ENCODE results near the gene CTRB2.

CTRB2 gene

DNA sequence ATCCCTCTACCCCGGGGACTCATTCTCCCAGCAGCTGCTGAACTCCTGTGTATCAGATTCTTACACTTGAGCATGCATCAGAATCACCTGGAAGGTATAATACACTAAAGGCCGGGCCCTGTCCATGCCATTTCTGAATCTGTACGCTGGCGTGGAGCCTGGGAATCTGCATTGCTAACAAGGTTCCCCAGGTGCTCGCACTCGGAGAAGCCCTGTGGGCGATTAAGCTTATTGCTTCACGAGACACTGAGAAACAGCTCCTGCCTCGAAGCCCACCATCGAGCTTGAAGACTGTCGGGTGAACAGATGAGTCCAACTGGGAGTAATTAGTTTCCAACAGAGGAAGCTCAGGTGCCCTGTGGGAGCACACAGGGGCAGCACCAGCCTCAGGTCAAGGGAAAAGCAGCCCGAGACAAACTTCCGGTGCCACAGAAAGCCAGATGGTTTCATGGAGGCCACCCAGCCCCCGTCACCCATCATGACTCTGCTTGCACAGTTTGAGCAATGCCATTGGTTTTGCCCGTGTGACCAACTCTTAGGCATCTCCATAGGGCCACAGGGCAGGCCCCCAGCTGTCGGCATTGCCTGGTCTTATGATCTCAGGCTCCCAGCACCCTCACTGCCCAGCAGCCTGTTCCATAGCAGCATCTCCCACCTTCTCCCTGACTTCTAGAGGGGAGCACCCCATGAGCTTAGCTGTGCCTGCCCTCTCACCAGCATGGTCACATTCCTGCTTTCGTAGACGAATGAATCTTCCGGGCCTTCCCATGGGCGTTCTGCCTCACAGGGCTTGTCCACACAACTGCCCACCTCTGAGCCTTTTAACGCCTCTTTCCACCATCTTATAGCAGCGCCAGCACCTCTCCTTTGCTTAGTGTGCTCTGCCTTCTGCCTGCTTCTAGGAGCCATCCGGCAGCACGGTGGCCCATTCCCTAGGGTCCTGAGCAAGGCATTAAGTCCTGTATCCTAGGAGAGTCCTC lies 10.9 kb downstream of the CTRB2 start:
- no peaks in the 10 kb centered on the region for H3K36me3 ChIP-seq
- H3K27ac ChIP-seq = no peak overlapping the region
- no peaks in the 10 kb centered on the region for H3K4me1 ChIP-seq (ENCODE audit: control insufficient read depth in 1 of 2, insufficient read depth in 1 of 2, low read depth in 1 of 2, low read length in 1 of 2)
- H3K27me3 ChIP-seq = peaks cover 64% of the 10 kb centered on the region
- TF ChIP-seq CTCF (IDR thresholded peaks at IDR 0.05) = no peak
- no peaks in the 10 kb centered on the region for H3K9me3 ChIP-seq
- H3K4me3 ChIP-seq (ENCODE audit: low read depth in 1 of 2, low read length in 1 of 2) = no peak overlapping the region

GRCh38 chr16:75193730-75194444 lies 13.1 kb downstream of the CTRB2 start:
- H3K9me3 ChIP-seq = no peaks in the 10 kb centered on the region
- no peak for TF ChIP-seq CTCF (IDR thresholded peaks at IDR 0.05)
- H3K27ac ChIP-seq = no peak overlapping the region
- H3K4me3 ChIP-seq (ENCODE audit: low read depth in 1 of 2, low read length in 1 of 2) = no peak overlapping the region
- no peaks in the 10 kb centered on the region for H3K36me3 ChIP-seq
- H3K27me3 ChIP-seq = peaks cover 73% of the 10 kb centered on the region
- H3K4me1 ChIP-seq (ENCODE audit: control insufficient read depth in 1 of 2, insufficient read depth in 1 of 2, low read depth in 1 of 2, low read length in 1 of 2) = no peaks in the 10 kb centered on the region

DNA sequence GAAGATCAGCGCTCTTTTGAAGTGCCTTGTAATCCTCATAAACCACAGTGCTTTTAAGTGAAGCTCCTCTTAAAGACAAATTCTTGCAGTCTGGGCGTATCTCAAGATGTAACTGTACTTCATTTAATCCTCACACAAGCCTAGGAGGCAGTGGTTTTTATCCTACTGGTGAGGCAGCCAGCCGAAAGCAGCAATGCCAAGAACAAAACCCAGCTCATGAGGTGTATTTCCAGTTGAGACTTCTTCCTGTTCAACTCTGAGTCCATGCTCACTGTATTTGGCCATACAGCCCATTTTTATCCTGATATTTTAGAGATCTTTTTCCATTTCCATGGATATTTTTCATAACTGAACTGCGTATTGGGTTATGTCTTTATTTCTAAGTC lies 13.7 kb downstream of the CTRB2 start:
- no peak overlapping the region for H3K4me3 ChIP-seq (ENCODE audit: low read depth in 1 of 2, low read length in 1 of 2)
- H3K27ac ChIP-seq = no peak overlapping the region
- no peaks in the 10 kb centered on the region for H3K36me3 ChIP-seq
- no peaks in the 10 kb centered on the region for H3K4me1 ChIP-seq (ENCODE audit: control insufficient read depth in 1 of 2, insufficient read depth in 1 of 2, low read depth in 1 of 2, low read length in 1 of 2)
- peaks cover 75% of the 10 kb centered on the region for H3K27me3 ChIP-seq
- no peak for TF ChIP-seq CTCF (IDR thresholded peaks at IDR 0.05)
- no peaks in the 10 kb centered on the region for H3K9me3 ChIP-seq

GRCh38 chr16:75192606-75193264 lies 14.2 kb downstream of the CTRB2 start:
- no peak overlapping the region for H3K27ac ChIP-seq
- peaks cover 70% of the 10 kb centered on the region for H3K27me3 ChIP-seq
- TF ChIP-seq CTCF (IDR thresholded peaks at IDR 0.05) = no peak
- H3K4me1 ChIP-seq (ENCODE audit: control insufficient read depth in 1 of 2, insufficient read depth in 1 of 2, low read depth in 1 of 2, low read length in 1 of 2) = peaks cover under 1 to 3% of the 10 kb centered on the region in 2 experiments
- no peaks in the 10 kb centered on the region for H3K9me3 ChIP-seq
- no peaks in the 10 kb centered on the region for H3K36me3 ChIP-seq
- H3K4me3 ChIP-seq (ENCODE audit: low read depth in 1 of 2, low read length in 1 of 2) = no peak overlapping the region

- peaks cover 43% of the 10 kb centered on the region for H3K27me3 ChIP-seq
- no peaks in the 10 kb centered on the region for H3K36me3 ChIP-seq
- no peak for TF ChIP-seq CTCF (IDR thresholded peaks at IDR 0.05)
- H3K4me3 ChIP-seq (ENCODE audit: low read depth in 1 of 2, low read length in 1 of 2) = no peak overlapping the region
- H3K4me1 ChIP-seq (ENCODE audit: control insufficient read depth in 1 of 2, insufficient read depth in 1 of 2, low read depth in 1 of 2, low read length in 1 of 2) = peaks cover 11 to 20% of the 10 kb centered on the region in 2 experiments
- H3K9me3 ChIP-seq = no peaks in the 10 kb centered on the region
- no peak overlapping the region for H3K27ac ChIP-seq
Observed at GRCh38 chr16:75189638-75190245, 17.2 kb downstream of the CTRB2 start.

Measured in neutrophil (primary cell).